ENCODE measurements around the gene RRP12. TPM values are rescaled to one million over a fixed set of nuclear protein-coding genes. Genes with fewer than 3 reads are reported as not detected.

RRP12 gene
- total RNA-seq, 1 experiment from 2014 or later = 34.4 TPM

GRCh38 chr10:97434557-97434956 is 33.4 kb upstream of the RRP12 start:
- Histone ChIP-seq H3K36me3 (ENCODE audit: low read depth, low read length) (peaks cover 26% of the 10 kb centered on the region), H2AFZ (ENCODE audit: low read length) (no peak overlapping the region), H3K79me2 (ENCODE audit: low read length) (peaks cover 16% of the 10 kb centered on the region), H3K27me3 (ENCODE audit: low read length) (no peaks in the 10 kb centered on the region), H3F3A (ENCODE audit: low read length, unreplicated experiment) (no peaks in the 10 kb centered on the region), H4K20me1 (ENCODE audit: low read length) (0 out of 2 replicates have a peak, but pooled peaks cover 6% of the 10 kb centered on the region), H3K9ac (ENCODE audit: low read length) (no peak overlapping the region), H3K9me2 (replicated peaks; ENCODE audit: low read length) (no peaks in the 10 kb centered on the region), H3K27ac (ENCODE audit: low read length) (no peak overlapping the region), H3K9me3 (ENCODE audit: low read length) (no peaks in the 10 kb centered on the region), H3K4me1 (ENCODE audit: insufficient read depth, low read length) (no peaks in the 10 kb centered on the region), H3K4me3 (ENCODE audit: low read length) (no peak overlapping the region), H3K4me2 (ENCODE audit: low read length) (no peak overlapping the region)
- ChIA-PET CTCF (no interaction called here), POLR2A (ENCODE audit: unreplicated experiment) (interaction anchor here (0.6 kb wide), 1 partner anchor 11 kb away, joined by 5 read pairs; no protein-coding TSS in a partner anchor)
- ATAC-seq = no peak; the same call in 1 of the 2 replicates
- no peak for DNase-seq
- BruUV-seq (replicated peaks) = no TSS peak
- intact Hi-C loops (cut with micrococcal nuclease) = no loop called here
- TF ChIP-seq CTCF (conservative IDR thresholded peaks at IDR 0.05; ENCODE audit: low read depth, low read length) = no peak

- BruUV-seq (replicated peaks) = no TSS peak
- Histone ChIP-seq H3K4me3 (ENCODE audit: low read length) (no peak overlapping the region), H3K4me2 (ENCODE audit: low read length) (no peak overlapping the region), H3F3A (ENCODE audit: low read length, unreplicated experiment) (no peaks in the 10 kb centered on the region), H3K27ac (ENCODE audit: low read length) (no peak overlapping the region), H3K27me3 (ENCODE audit: low read length) (no peaks in the 10 kb centered on the region), H4K20me1 (ENCODE audit: low read length) (0 out of 2 replicates have a peak, but pooled peaks cover 6% of the 10 kb centered on the region), H3K36me3 (ENCODE audit: low read depth, low read length) (peaks cover 29% of the 10 kb centered on the region), H2AFZ (ENCODE audit: low read length) (no peak overlapping the region), H3K79me2 (ENCODE audit: low read length) (peaks cover 21% of the 10 kb centered on the region), H3K4me1 (ENCODE audit: insufficient read depth, low read length) (no peaks in the 10 kb centered on the region), H3K9me3 (ENCODE audit: low read length) (no peaks in the 10 kb centered on the region), H3K9ac (ENCODE audit: low read length) (no peak overlapping the region), H3K9me2 (replicated peaks; ENCODE audit: low read length) (no peaks in the 10 kb centered on the region)
- ATAC-seq (peak; percentile 59), DNase-seq (no peak)
- POLR2A ChIA-PET (ENCODE audit: unreplicated experiment) = no interaction called here
- TF ChIP-seq CTCF (conservative IDR thresholded peaks at IDR 0.05; ENCODE audit: low read depth, low read length) (no peak), EZH2 (IDR thresholded peaks at IDR 0.05; ENCODE audit: low read length, unreplicated experiment) (no peak), EZH2phosphoT487 (IDR thresholded peaks at IDR 0.05; ENCODE audit: borderline replicate concordance, low read length) (no peak)
- intact Hi-C loops (cut with micrococcal nuclease) = no loop called here
- CTCF ChIA-PET = interaction anchor here (0.5 kb wide), 1 partner anchor 179 kb away, joined by 3 read pairs; no protein-coding TSS in a partner anchor
Measured at GRCh38 chr10:97434055-97434454, 32.9 kb upstream of the RRP12 start.

DNA sequence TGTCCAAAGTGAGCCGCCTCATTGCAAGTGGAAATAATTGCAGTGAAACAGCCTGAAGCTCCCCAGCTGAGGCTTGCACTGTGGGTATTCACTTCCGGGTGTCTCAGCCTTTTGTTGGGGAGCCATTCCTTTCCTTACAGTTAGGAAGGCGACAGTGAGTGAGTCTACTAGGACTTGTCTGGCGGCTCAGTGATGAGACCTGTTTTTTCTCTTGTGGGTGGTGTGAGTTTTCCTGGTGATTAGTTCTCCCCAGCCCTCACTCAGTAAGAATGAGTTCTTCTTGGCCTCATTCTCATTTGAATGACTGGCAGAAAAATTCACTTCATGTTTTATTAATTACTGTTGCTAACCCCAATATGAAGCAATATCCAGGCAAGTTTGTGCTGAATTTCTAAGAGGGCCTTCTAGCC is 27.4 kb upstream of the RRP12 start:
- Histone ChIP-seq H3K9ac (ENCODE audit: low read length) (peak overlapping the region; percentile 95), H3K27me3 (ENCODE audit: low read length) (no peaks in the 10 kb centered on the region), H3K4me1 (ENCODE audit: insufficient read depth, low read length) (peaks cover 8% of the 10 kb centered on the region), H3K27ac (ENCODE audit: low read length) (peak overlapping the region; percentile 30; the same call in 1 of the 2 replicates), H4K20me1 (ENCODE audit: low read length) (peaks cover 25% of the 10 kb centered on the region), H3K9me2 (replicated peaks; ENCODE audit: low read length) (no peaks in the 10 kb centered on the region), H3K4me2 (ENCODE audit: low read length) (peak overlapping the region; percentile 80), H3F3A (ENCODE audit: low read length, unreplicated experiment) (no peaks in the 10 kb centered on the region), H3K4me3 (ENCODE audit: low read length) (peak overlapping the region; percentile 96), H3K79me2 (ENCODE audit: low read length) (peaks cover 58% of the 10 kb centered on the region), H2AFZ (ENCODE audit: low read length) (no peak overlapping the region), H3K9me3 (ENCODE audit: low read length) (no peaks in the 10 kb centered on the region), H3K36me3 (ENCODE audit: low read depth, low read length) (peaks cover 43% of the 10 kb centered on the region)
- ChIA-PET CTCF (no interaction called here), POLR2A (ENCODE audit: unreplicated experiment) (interaction anchor here (0.5 kb wide), 1 partner anchor 22 kb away, joined by 3 read pairs; no protein-coding TSS in a partner anchor)
- DNase-seq (no peak), ATAC-seq (no peak)
- BruUV-seq (replicated peaks) = no TSS peak
- intact Hi-C loops (cut with micrococcal nuclease) = no loop called here
- no peak for TF ChIP-seq EZH2phosphoT487 (IDR thresholded peaks at IDR 0.05; ENCODE audit: borderline replicate concordance, low read length)
- TF ChIP-seq EZH2 (IDR thresholded peaks at IDR 0.05; ENCODE audit: low read length, unreplicated experiment) = no peak
- no peak for TF ChIP-seq CTCF (conservative IDR thresholded peaks at IDR 0.05; ENCODE audit: low read depth, low read length)

All from PC-3 (cell line).